Cardiac fibroblast (primary cell): ENCODE results near the gene FAM131B.

Source experiments
- DNase-seq, 2 donors: peaks; one replicate each; pipeline versions ENCODE4 v3.0.0 to v3.0.0-alpha.2; 2010; ENCODE audit warnings: low read depth in 2 of 2
- H3K4me3 ChIP-seq, 2 donors: replicated peaks in 1 of 2; 1 replicate in 1 of 2; 2 replicates in 1 of 2; pipeline ENCODE4 v1.5.1; 2011; ENCODE audit warnings: low read depth in 2 of 2, low read length in 2 of 2, mild to moderate bottlenecking in 2 of 2, moderate library complexity in 1 of 2
- TF ChIP-seq, protein P1 (sequence below): IDR thresholded peaks from one replicate; pipeline ENCODE4 v1.5.1; 2011; ENCODE audit warnings: low read depth, mild to moderate bottlenecking, low read length, inconsistent platforms

FAM131B gene

DNA sequence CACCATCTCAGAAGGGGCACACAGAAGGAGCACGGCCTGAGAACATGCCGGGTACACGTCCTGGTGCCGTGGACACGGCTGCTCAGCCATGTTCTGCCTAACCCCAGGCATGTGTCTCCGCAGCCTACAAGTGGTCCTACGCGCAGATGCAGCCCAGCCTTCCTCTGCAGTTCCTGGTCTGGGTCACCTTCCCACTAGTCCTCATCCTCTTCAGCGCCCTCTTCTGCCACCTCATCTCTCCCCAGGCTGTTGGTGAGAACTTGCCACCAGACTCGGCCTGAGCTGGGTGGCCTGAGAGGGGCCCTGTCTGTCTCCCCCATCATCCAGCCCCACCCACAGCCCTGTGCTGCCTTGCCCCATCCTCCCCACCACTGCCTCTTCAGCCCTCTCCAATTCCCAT lies 41.3 kb downstream of the FAM131B start:
- no peak for DNase-seq
- TF ChIP-seq, protein P1, sequence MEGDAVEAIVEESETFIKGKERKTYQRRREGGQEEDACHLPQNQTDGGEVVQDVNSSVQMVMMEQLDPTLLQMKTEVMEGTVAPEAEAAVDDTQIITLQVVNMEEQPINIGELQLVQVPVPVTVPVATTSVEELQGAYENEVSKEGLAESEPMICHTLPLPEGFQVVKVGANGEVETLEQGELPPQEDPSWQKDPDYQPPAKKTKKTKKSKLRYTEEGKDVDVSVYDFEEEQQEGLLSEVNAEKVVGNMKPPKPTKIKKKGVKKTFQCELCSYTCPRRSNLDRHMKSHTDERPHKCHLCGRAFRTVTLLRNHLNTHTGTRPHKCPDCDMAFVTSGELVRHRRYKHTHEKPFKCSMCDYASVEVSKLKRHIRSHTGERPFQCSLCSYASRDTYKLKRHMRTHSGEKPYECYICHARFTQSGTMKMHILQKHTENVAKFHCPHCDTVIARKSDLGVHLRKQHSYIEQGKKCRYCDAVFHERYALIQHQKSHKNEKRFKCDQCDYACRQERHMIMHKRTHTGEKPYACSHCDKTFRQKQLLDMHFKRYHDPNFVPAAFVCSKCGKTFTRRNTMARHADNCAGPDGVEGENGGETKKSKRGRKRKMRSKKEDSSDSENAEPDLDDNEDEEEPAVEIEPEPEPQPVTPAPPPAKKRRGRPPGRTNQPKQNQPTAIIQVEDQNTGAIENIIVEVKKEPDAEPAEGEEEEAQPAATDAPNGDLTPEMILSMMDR = no peak

DNA sequence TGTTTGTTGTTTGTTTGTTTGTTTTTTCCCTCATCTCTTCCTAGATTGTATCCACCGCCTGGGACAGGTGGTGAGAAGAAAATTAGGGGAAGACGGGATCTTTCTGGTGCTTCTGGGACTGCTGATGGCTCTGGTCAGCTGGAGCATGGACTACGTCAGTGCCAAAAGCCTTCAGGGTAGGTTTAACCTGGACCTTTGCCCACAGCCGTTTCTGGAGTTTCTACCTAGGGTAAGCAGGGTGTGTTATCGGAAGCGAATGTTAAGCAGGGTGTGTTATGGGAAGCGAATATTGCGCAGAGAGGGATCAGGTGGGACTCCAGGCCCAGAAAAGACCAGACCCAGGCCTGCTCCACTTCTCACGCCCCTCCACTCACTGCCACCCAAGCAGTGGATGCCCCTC lies 41.9 kb downstream of the FAM131B start:
- DNase-seq = no peak
- H3K4me3 ChIP-seq = no peak overlapping the region
- TF ChIP-seq, protein P1 = no peak

More for the DNA sequence above, 41.3 kb downstream of the FAM131B start:
- no peak overlapping the region for H3K4me3 ChIP-seq

DNA sequence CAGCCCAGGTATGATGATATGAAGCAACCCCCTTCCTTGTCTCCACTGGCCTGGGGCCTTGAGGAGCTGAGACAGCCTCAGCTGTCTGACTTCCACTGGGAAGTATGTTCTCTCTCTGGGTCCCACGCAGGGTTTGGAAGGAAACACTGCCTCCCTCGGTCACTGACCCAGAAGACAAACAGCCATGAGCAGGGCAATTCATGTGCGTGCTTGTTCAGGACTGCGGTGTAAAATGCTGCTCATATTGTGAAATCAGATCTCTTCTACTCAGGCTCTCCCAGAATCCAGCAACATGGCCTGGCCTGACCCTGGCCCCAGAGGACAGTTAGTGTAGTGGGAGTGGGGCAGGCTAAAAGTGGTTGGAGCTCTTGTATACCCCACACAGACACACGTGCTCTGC lies 43.9 kb downstream of the FAM131B start:
- TF ChIP-seq, protein P1 = no peak
- DNase-seq = peak; percentile 59 to 75
- no peak overlapping the region for H3K4me3 ChIP-seq

DNA sequence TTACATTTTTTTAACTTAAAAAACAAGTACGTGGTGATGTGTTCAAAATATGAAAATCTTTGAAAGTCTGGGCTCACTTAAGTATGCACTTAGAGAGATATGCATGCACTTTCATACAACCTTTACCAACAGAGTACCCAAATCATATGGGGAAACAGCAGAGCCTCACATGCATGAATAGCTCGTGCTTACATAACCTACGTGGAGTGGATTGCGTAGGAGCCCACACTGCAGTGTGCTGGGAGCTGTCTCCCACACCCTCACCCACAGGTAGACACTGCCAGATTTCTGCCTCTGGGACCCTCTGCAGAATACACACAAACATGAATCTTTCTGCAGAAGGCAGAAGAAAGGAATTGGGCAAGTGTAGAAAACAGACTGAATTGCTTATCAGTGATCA lies 46.0 kb downstream of the FAM131B start:
- no peak overlapping the region for H3K4me3 ChIP-seq
- no peak for DNase-seq
- TF ChIP-seq, protein P1 = no peak

DNA sequence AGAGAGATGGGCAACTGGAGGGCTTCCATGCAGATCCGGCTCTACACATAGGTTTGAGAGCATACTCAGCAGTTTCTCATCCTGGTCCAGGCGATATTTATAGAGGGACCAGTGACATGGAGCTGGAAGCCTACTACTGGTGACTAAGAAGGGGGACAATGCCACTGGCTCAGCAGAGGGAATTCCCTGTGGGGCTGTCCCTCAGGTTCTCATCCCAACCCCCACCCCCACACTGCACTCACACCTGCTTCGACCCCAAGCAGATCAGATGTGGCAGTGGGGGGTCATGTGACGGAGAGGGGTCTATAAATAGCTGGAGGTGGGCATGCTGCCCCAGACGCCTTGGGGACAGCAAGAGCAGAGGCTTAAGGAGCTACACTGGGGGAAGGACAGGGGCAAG lies 46.7 kb downstream of the FAM131B start, which contains the start of gene CLCN1:
TSS of gene CLCN1 (plus strand) at position 336 of the 400 bp plus-strand sequence. CDS start 102 bp downstream, outside the sequence.
- no peak within 1 kb of the TSS for H3K4me3 ChIP-seq
- TF ChIP-seq, protein P1 = no peak
- DNase-seq = no peak

DNA sequence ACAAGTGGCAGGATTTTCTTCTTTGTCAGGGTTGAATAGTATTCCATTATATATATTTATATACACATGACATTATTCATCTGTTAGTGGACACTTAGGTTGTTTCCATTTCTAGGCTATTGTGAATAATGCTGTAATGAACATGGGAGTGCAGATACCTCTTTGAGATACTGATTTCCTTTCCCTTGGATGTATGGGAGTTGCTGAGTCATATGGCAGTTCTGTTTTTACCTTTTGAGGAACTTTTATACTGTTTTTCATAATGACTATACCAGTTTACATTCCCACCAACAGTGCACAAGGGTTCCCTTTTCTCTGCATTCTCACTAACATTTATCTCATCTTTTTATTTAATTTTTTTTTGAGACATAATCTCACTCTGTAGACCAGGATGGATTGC lies 48.4 kb downstream of the FAM131B start:
- TF ChIP-seq, protein P1 = no peak
- H3K4me3 ChIP-seq = no peak overlapping the region
- no peak for DNase-seq

DNA sequence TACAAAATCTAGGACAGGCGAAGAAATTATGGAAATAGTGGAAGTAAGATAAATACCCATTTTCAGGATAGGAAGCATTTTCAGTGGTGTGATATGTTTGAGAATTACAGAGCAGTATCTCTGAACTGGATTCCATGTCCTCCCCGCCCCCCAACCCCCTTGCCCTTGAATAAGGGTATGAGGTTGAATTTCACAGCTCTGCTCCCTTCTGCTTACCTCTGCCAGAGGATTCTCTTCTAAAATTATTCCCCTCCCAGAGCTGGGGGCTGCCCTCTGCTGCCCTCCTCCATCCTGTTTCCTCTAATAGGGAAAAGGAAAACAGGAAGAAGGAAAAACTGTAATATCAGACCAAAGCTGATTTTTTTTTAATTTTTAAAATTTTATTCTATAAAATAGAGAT lies 53.9 kb downstream of the FAM131B start:
- TF ChIP-seq, protein P1 = no peak
- no peak overlapping the region for H3K4me3 ChIP-seq
- no peak for DNase-seq
